Measurements from ENCODE around the gene DDHD1. TPM values are rescaled to one million over a fixed set of nuclear protein-coding genes. Genes with fewer than 3 reads are reported as not detected.
A peak's percentile ranks its signal among the peaks of the same experiment; 100 is the strongest.

DDHD1 gene
- total RNA-seq, 1 experiment from 2014 or later = 15.7 TPM

DNA sequence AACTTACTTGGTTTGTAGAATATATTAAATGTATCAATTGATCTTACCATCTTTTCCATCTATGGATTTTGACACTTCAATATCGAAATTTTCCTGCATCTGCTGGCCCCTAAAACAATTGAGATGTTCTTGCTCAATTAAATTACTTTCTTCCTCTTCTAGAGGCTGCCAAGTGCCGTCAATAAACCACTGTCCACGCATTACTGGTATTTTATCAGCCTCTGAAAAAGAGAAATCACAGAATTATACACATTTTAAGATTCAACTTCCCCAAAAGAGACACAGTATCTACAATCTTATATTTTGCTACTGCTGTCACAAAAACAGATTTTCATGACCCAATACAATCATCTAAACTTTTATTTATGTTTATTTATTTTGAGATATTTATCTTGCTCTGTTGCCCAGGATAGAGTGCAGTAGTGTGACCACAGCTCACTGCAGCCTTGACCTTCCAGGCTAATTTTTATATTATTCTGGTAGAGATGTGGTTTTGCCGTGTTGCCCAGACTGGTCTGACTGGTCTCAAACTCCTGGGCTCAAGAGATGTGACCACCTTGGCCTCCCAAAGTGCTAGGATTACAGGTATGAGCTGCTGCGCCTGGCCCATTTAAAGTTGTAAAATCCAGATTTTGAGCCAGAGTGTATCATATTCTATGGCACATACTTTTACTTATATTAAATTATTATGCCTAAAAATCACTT is 49.3 kb downstream of the DDHD1 start:
- H4K91ac ChIP-seq (ENCODE audit: insufficient read length, low read depth, low read length) = no peak overlapping the region
- H3K14ac ChIP-seq (ENCODE audit: insufficient read depth, low read length) = no peak overlapping the region
- Mint-ChIP-seq H3K36me3 (ENCODE audit: insufficient read depth in 1 of 3, low read depth in 3 of 3) (peaks cover 3 to 8% (median 7%) of the 10 kb centered on the region in 3 experiments; a peak in 5 of 7 replicates), H3K27ac (peak overlapping the region in 1 of 3 experiments; percentile 35; a peak in 2 of 7 replicates), H3K27me3 (ENCODE audit: low read depth) (no peaks in the 10 kb centered on the region), H3K4me1 (peaks cover 4% of the 10 kb centered on the region in 2 experiments; a peak in 3 of 4 replicates), H3K4me3 (no peak overlapping the region), H3K9me3 (peaks cover 4 to 10% of the 10 kb centered on the region in 2 experiments)
- H2BK5ac ChIP-seq (ENCODE audit: insufficient read length, low read length) = no peak overlapping the region
- H3K23me2 ChIP-seq (ENCODE audit: insufficient read length, low read depth, low read length, poor library complexity, severe bottlenecking) = no peaks in the 10 kb centered on the region
- H3K23ac ChIP-seq (ENCODE audit: insufficient read length, low read depth, low read length) = no peak overlapping the region
- H3K79me1 ChIP-seq (ENCODE audit: insufficient read depth, low read depth, low read length, poor library complexity, severe bottlenecking) = no peaks in the 10 kb centered on the region
- no peak overlapping the region for H3K56ac ChIP-seq (ENCODE audit: insufficient read length, low read depth, low read length)
- no peak overlapping the region for H2BK12ac ChIP-seq (ENCODE audit: insufficient read length, low read depth, low read length)
- H3K4ac ChIP-seq (ENCODE audit: low read depth, low read length) = no peak overlapping the region
- H3K9me3 ChIP-seq (ENCODE audit: control insufficient read depth, low read depth, low read length) = no peaks in the 10 kb centered on the region
- no peak for DNase-seq
- H4K20me1 ChIP-seq (ENCODE audit: control insufficient read depth, insufficient read depth, insufficient read length) = no peaks in the 10 kb centered on the region
- TF ChIP-seq, protein P1, sequence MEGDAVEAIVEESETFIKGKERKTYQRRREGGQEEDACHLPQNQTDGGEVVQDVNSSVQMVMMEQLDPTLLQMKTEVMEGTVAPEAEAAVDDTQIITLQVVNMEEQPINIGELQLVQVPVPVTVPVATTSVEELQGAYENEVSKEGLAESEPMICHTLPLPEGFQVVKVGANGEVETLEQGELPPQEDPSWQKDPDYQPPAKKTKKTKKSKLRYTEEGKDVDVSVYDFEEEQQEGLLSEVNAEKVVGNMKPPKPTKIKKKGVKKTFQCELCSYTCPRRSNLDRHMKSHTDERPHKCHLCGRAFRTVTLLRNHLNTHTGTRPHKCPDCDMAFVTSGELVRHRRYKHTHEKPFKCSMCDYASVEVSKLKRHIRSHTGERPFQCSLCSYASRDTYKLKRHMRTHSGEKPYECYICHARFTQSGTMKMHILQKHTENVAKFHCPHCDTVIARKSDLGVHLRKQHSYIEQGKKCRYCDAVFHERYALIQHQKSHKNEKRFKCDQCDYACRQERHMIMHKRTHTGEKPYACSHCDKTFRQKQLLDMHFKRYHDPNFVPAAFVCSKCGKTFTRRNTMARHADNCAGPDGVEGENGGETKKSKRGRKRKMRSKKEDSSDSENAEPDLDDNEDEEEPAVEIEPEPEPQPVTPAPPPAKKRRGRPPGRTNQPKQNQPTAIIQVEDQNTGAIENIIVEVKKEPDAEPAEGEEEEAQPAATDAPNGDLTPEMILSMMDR (conservative IDR thresholded peaks at IDR 0.05) = no peak
- H3K27ac ChIP-seq (ENCODE audit: insufficient read length, low read depth, low read length) = no peak overlapping the region
- no peak overlapping the region for H3K9ac ChIP-seq (ENCODE audit: extremely low read depth, insufficient read length, low read length)
- no peak overlapping the region for H2BK120ac ChIP-seq (ENCODE audit: low read depth, low read length, poor library complexity, severe bottlenecking)
- H3T11ph ChIP-seq (ENCODE audit: low read length) = no peak overlapping the region
- WGBS (ENCODE audit: extremely low coverage, insufficient read length, low lambda C conversion rate) = no CpG with 5 or more reads among the region's 5 CpGs
- H2BK20ac ChIP-seq (ENCODE audit: low read depth, low read length, poor library complexity, severe bottlenecking) = no peak overlapping the region
- H3K27me3 ChIP-seq (ENCODE audit: insufficient read depth, low read length) = no peaks in the 10 kb centered on the region
- H3K4me1 ChIP-seq (ENCODE audit: insufficient read depth, low read length) = no peaks in the 10 kb centered on the region
- H3K79me2 ChIP-seq (ENCODE audit: insufficient read depth, low read length) = no peaks in the 10 kb centered on the region
- H3K4me2 ChIP-seq (ENCODE audit: insufficient read depth, insufficient read length, low read length) = no peak overlapping the region
- no peak overlapping the region for H2AFZ ChIP-seq (ENCODE audit: low read length)
- no peak overlapping the region for H2AK5ac ChIP-seq (ENCODE audit: insufficient read length, low read length)
- H2BK15ac ChIP-seq (ENCODE audit: low read depth, low read length) = no peak overlapping the region
- H4K8ac ChIP-seq (replicated peaks; ENCODE audit: insufficient read length, low read depth, low read length) = no peak overlapping the region
- H4K5ac ChIP-seq (ENCODE audit: insufficient read length, low read depth, low read length) = no peak overlapping the region
- H3K18ac ChIP-seq (ENCODE audit: insufficient read length, low read depth, low read length) = no peak overlapping the region
